NK-92 (cell line): ENCODE measurements around the gene MAMLD1.

Source experiments
- DNase-seq: peaks from one replicate; lab custom pipeline; 2025; ENCODE audit not compliant: unreplicated experiment; lab: John Stamatoyannopoulos, UW

Gene MAMLD1

DNA sequence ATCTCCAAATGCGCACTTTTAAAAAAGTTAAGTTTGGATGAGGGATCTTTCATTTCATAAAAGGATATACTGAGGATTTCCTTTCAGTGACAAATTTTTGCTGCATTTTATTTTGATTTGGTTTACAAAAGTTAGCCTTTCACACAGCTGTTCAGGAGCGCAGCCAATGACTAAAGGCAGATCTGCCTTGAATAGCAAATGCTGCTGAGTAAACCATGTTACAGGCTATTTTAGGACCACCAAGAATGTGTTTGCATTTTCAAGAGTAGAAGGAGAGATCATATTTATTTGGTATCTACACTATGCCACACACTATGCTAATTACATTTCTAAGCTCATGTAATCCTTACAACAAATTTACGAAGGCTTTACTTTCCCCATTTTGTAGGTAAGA lies 92.1 kb downstream of the MAMLD1 start:
- no peak for DNase-seq

DNA sequence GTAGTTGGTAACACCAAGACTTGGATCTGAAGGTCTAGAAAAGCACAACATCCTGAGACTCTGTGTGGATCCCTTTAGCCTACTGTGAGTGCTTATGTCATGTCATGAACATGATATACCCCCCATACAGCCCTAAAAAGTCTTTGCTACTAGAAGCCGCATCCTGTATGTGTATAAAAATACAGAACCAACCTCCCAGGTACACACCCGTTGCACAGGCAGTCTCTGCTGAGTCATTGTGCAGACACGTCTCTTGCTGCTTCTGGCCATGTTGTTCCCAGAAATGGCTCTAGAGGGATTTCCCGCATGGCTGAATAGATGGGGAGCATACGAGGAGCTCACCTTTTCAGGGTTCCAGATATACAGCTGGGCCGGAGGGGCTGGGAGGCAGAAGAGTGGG lies 93.3 kb downstream of the MAMLD1 start:
- DNase-seq: no peak

DNA sequence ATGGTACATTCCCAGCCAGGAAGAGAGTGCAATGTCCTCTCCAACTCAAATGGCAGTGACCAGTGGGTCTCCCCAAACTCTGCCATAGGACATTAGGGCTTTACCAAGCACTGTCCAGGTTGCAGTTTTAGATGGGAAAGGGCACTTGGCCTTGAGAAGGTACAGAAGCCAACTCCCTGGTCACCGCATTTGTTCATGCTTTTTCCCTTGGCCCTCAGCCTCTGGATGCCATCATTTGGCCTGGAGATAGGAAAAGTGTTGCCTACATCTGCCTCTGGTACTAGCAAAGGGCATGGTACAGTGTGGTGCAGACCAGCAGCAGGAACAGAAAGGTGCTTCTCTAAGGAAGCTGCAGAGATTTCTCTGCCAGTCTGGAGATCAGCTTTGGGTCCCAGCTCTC lies 93.8 kb downstream of the MAMLD1 start:
- no peak for DNase-seq

DNA sequence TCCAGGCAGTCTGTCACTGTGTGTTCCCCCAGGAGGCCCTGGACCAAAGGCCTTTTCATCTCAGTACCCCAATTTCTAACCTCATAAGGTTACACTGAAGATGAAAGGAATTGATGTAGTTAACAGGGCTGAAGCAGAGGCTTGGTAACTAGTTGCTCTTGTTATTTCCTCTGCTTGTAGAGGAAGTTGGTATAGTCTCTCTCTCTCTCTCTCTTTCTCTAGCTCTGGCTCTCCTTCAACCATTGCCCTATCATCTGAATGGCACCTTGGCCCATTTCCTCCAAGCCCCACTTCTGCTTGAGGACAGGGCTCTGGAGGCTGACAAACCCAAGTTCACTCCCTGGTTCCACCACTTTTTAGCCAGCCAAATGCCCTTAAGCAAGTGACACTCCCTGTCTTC lies 96.1 kb downstream of the MAMLD1 start:
- no peak for DNase-seq

DNA sequence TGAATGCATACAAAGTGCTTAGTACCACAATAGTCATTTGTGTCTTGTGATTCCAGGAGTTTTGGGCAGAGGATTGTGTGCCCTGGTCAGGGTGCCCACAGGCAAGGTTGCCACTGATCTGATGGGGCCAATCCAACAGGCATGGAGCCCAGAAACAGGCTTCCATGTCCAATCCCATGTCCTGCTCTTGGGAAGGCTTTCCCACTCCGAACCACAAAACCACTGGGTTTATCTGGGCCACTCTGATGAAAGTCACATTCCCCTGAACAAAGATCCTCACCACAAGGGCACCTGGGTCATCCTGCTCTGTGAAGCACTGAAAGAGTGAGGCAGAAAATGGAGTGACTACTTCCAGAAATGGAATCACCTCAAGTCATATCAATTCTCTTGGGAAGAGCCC lies 96.9 kb downstream of the MAMLD1 start:
- no peak for DNase-seq

DNA sequence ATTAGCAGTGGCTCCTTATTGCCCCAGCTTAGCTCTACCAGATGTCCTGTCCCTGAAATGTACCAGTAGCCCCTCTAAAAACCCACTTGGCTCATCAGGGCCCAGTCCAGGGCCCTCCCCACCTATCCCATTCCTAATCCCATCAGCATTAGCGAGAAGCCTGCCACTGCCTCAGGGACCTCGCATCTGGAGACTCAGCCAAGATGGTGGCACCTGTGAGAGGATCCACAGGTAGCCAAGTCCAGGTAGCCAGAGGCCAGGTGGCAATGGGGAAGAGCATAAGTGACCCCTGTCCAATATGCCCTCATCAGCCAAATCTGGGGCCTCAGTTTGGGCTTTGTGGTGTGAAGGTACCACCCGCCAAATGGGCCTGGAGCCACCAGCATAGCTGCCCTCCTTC lies 97.7 kb downstream of the MAMLD1 start:
- no peak for DNase-seq

DNA sequence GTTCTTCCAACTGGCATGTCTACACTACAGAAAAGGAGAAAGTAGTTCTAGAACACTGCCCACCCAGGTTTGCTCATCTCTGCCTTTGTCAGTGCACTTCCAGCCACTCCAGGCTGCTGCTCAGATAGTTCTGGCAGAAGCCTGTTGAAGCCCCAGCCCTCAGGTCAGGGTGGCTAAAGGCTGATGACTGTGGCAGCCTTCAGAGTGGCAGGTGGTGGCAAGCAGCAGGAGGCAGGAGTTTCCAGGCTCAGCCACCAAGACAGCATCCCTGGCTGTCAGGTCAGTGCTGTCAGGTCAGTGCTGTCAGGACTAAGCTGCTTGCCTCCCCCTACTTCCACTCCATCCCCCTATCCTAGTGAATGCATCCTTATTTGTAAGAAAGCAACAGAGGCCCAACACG lies 100.4 kb downstream of the MAMLD1 start:
- DNase-seq: no peak

DNA sequence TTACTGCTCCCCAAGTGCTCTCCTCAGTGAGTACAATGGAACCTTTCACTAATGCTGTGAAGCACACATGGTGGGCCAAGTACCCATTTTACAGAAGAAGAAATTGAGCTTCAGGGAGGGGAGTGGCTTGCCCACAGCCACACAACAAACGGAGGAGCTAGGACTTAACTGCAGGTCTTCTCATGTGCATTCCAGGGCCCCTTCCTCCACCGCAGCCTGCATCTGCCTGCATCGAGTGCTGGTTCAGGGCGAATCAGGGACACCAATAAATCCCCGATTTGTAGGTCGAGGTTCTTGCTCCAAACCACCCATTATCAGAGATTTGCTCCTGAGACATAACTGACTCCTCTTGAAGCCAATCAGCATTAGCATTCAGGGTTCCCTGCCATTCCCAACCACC lies 100.9 kb downstream of the MAMLD1 start:
- no peak for DNase-seq

DNA sequence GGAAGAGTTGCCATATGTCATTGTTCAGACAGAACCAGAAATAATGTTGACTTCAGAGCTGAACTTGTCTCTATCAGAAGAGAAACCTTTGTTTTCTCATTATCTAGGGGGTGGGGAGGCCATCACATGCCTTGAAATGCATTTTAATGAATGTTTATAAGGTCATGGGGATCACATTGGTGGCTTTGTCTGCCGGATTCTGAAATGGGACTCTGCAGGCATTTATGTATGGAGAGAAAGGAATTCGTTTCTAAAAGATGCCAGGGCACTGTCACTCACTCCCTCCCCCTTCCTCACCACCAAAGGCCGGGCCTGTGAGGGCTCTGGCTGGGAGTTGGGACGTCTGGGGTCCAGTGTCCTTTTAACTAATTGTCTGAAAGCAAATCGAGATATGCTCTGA lies 102.2 kb downstream of the MAMLD1 start:
- no peak for DNase-seq

DNA sequence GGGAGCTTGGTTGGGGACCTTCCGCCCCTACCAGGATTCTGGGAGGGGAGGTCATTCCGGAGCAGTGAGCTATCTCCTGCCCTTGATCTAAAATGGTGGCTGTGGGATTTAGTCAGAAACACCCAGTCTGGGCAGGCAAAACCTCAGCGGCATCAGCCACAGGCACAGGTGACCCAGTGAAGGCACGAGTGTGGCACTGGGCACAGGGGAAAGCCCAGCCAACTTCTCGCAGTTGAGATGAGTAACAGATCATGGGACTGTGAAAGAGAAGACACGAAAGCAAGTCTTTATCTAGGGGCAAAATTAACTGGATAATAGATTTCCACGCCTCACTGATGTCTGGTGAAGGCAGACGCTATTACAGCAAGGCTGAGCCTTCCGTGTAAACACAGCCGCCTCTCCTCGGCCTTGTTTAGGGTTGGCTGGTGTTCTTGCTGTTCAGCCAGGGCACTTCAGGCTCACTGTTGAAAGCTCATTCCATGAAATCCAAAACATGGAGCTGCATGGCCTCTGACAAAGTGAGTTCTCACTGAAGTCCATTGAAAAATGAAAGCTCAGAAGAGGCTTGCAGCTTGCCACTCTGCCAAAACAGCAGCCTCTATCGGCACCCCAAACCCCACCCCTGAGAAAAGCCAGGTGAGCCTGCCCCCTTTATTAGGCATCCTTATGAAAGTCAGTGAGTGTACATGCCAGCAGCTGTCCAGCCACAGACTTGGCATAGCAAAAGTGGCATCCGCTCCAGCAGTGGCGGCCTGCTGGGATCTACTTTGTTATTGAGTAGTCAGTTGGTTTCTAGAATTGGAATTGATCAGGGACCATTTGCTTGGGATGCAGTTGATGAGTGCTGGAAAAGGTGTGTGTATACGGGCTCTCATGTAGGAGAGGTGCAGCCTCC lies 103.0 kb downstream of the MAMLD1 start:
- no peak for DNase-seq

DNA sequence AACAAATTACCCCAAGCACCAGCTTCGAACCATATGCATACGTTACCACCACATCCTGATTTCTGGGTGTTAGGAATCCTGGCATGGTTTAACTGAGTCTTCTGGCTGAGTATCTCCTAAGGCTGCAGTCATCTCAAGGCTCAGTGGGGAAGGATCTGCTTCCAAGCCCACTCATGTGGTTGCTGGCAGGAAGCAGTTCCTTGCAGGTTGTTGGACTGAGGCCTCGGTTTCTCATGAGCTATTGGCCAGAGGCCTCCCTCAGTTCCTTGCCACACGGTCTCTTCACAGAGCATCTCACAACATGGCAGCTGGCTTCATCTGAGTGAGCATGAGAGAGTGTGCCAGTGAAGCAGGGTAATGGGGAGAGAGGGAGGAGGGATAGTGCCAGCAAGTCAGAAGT lies 109.2 kb downstream of the MAMLD1 start:
- DNase-seq: no peak

DNA sequence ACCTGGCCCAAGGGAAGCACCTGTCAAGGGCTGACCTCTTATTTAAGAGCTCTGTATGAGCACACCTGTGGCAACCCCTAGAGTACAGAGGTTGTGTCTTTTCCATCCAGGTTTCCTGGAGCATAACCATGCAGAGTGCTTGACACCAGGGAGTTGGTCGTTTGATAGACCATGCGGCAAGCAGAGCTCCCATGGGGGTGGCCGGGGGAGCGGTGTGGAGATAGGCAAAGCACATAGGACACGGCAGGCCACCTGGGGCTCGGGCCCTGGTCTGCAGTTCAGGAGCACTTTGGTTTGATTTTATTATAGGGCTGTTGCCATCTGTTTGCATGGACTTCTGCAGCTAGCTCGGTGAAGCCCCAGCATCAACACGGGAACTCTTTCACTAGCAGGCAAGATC lies 110.3 kb downstream of the MAMLD1 start:
- no peak for DNase-seq

DNA sequence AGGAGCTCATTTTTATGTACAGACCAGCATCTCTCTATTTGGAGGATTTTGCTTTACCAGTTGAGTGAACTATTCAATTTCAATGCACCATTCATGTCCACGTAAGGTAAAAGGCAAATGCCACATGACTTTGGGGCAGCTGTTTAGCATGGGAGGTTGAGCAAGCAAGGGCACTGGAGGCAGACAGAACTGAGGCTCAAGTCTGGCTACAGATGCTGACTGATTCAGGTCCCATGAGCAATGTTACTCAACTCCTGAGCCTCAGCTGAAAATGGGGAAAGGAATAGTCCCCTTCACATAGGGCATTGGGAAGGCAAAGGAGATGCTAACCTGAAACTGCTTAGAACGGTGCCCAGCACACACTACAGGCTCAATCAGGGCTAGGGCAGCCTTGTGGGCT lies 112.3 kb downstream of the MAMLD1 start:
- no peak for DNase-seq

DNA sequence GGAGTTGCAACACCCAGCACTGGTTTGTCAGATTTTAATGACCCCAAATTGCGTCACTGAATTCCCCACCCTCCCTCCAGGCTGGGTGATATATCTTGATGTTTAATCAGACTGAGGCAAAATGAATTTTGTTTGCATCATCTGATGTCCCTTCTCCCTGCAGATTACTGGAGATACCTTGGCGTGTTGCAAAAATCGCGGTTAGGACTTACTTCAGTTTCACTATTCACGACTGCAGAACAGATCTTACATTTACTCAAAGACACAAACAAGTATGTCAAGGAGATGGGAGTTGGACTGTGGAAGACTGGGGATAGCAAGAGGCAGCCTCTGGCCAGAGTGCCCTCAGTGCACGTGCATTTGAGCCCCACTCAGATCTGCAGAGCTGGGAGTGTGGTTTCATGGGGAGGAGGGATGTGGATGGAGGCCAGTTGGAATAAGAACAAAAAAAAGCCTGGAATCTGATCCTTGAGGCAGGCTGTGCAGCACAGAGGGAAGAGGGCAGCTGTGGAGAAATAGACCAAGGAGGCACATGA lies 113.1 kb downstream of the MAMLD1 start:
- DNase-seq: no peak

DNA sequence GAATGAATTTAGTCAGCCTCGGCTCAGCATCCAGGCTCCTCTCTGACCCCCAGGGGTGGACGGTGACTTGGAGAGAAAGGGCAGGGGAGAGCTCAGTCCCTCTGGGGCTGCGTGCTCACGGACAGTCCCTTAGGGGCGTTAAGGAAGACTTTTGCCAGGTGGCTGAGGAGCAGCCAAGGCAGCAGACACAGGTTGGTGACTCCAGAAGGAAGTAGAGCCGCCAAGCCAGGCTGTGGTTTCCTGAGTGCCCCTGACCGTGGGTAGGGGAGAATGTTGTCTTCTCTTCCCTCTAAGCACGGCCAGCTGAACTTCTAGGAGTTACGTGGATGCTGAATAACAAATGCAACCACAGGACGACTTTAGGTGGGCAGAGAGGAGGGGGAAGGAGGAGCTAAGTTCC lies 114.3 kb downstream of the MAMLD1 start:
- no peak for DNase-seq

DNA sequence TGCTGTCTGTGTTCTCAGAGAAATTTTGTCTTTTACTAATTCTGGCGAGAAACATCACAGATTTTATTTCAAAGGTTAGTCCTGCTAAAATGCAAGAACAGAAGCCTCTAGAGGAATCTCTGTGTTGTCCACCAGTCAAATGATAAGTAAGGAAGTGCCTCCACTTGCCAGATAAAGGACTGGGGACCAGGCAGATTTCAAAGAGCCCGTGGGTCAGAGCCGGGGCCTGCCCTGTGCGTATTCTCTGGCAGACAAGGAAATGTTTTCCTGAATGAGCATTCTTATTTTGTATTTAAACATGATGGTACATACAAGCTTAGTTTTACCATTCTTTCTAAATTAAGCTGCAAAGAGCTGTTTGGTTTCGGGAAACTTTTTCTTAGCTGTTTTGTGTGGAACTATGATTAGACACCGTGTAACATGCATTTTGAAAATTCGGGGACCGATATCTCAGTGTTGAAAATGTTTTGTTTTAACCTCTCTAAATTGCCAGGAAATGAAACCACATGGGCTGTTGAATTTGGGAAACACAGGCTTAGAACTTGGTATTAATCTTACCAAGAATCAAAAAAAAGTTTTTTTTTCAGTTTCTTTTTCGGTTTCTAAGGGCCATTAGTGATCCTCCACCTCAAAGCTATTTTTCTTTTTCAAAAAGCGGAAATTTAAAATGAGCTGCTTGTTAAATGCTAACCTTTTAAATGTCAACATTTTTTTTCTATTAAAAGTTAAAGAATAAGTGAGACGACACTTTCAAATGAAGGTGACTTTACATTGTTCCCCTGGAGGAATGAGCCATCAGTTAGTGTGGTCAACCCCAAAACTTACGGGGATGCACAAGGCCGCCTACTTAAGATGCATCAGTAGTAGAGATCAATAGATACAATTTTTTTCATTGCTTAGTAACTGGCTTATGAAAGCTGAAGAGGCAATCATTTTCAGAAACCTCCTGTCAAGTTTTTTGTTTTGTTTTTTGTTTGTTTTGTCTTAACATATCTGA lies 115.7 kb downstream of the MAMLD1 start:
- DNase-seq: no peak

DNA sequence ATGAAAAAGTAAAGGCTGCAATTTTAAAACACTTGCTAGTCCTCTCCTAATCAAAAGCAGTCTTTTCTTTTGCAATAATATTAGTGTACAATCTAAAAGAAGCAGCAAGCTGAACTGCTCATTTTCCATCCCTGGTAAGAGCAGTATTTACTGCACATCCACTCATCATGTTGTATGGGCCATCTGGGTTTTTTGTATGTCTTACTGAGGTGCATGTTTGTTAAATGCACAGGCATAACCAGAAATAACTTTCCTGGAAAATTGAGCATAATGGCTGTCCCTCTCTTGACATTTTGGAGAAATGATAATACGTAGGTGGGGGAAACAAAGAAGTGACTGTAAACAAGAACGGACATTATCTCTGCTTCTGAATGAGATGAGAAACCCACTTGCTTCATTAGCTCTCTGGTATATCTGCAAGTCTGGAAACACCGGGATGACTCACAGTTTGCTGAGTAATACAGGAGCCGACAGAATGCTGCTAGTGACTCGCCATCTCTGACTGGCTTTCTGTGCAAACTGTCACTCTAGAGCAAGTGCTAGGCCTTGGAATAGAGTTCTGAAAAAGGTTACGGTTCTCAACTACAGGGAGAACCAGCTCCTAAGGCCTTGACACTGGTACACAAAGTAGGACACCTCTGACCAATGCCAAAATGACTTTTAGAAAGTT lies 119.6 kb downstream of the MAMLD1 start:
- DNase-seq: peak; percentile 0

DNA sequence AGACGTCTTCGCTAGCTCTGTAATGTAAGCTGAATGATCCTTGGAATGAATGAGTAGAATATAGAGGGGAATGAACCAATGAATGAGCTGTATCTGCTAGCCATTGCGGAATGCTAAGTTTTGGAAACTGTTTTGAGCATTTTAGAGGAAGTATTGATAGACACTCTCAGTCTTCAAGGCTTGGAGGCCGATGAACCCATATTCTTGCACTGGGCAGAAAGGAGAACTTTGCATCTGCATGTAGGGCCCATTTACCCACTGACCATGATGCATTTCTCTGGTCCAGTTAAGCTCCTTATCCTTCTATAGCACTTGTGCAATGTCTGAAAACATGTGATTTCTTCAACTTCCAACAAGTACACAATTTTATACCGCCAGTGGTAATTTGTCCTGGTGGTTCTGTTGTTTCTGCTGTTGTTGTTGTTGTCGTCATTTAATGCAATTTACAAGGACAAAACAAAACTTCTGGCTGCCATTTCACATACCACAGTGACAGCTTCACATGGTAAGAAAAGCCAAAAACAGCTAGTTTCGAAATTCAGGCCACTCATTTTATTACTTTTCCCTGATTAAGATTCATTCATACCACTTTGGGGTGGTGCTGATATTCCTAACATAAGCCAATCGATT lies 120.4 kb downstream of the MAMLD1 start:
- no peak for DNase-seq

DNA sequence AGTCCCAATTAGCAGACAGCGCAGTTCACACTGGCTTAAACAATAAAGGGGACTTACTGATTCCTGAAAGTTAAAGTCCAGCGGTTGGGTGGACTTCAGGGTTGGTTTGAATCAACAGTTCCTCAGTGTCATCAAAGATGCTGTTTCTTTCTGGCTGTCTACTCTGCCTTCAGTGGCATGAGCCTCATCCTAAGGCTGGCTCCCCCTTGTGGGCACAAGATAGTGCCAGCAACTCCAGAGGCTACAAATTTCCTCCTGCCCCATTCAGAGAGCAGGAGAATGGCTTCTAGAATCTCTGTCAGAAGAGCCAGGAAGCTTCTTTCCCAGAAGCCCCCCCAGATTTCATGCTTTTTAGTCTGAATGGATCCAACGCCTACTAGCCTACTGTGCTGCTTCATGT lies 122.9 kb downstream of the MAMLD1 start:
- no peak for DNase-seq

DNA sequence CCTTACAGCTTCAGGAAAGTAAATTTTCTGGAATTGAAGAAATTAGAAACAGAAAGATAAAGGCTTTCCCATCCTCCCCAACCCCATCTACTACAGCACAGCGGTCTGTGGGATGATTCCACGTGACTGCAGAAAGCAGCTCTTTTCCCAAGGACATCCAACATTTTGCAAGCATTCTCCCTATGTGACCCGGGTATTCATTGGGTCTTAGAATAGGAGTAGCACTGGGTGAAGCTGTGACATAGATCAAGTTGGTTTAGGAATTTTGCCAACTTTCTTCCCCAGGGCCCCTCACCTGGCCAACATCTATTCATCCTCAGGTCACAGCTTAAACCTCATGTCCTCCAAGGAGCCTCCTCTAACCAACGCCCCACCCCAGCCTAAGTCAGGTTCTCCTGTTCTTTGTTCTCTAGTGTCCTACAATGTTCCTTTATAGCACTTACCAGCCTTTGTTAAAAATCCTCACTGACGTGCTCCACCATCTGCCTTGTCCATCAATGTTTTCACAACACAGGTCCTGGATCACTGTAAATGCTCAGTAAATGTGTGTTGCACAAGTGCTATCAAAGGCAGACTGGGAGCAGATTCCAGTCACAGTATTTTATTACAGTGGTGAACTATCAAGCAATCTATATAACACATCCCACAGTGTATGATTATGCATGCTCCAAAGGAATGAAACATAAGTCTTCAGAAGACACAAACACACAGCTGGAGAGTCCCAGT lies 124.4 kb downstream of the MAMLD1 start:
- DNase-seq: no peak
